ENCODE data around the gene PRPH. TPM values are rescaled to one million over a fixed set of nuclear protein-coding genes. Genes with fewer than 3 reads are reported as not detected.

The PRPH gene
- total RNA-seq: 1.5 TPM in 1 of 2 replicates, not detected in the other

DNA sequence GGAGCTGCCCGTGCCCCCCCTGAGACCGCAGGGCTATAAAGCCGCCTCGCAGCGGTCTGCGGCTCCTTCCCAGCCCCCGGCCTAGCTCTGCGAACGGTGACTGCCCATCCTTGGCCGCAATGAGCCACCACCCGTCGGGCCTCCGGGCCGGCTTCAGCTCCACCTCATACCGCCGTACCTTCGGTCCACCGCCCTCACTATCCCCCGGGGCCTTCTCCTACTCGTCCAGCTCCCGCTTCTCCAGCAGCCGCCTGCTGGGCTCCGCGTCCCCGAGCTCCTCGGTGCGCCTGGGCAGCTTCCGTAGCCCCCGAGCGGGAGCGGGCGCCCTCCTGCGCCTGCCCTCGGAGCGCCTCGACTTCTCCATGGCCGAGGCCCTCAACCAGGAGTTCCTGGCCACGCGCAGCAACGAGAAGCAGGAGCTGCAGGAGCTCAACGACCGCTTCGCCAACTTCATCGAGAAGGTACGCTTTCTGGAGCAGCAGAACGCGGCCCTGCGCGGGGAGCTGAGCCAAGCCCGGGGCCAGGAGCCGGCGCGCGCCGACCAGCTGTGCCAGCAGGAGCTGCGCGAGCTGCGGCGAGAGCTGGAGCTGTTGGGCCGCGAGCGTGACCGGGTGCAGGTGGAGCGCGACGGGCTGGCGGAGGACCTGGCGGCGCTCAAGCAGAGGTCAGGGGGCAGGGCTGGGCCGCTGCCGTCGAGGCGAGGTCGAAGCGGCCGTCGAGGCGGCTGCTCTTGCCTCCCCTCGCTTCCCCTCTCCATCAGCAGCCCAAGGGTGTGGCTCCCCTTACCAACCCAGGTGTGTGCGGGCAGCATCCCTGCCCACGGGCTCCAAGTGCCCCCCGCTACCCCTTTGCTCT lies at the start of gene PRPH:
Gene PRPH, plus strand, starts transcription at position 66 of the 855 bp plus-strand sequence. Its CDS starts 54 bp downstream, at position 120.

DNA sequence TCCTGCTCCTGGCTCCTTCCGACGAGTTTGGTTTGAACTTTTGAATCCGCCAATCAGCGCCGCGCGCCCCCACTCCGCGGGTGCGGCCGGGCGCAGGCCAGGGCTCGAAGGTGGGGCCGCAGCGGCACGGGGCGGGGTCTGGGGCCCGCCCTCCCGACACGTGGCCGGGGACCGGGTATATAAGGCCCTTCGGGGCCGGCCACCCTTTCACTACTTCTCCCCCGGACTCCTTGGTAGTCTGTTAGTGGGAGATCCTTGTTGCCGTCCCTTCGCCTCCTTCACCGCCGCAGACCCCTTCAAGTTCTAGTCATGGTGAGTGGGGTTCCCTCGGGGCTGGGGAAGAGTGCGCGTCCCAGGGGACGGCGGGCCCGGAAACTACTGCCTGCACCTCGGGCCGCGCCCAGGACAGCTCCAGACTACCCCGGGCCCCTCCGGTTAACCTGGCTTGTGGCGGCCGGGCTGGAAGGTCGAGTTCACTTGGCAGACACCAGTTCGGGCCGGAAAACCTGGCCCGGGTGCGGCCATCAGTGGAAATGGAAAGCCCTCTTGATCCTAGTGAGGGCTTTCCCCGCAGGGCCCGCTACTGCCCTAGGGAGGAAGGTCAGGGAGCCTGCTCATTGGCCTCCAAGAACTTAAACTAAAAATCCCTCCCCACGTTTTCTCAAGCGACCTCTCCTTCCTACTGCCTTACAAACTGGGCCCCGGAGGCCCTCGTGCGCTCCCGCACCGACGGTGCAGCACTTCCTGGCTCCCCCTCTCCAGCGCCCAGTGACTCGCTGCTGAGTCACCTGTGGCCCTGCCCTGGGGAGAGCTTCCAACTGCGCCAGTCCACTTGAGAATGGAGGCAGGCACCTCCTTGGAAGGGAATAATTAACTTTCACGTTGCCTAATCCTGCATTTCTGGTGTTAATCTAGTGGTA lies 29.8 kb upstream of the PRPH start, which contains the start of gene TUBA1C:
Gene TUBA1C, plus strand, starts transcription at position 210 of the 920 bp plus-strand sequence. Its CDS starts 100 bp downstream, at position 310.

DNA sequence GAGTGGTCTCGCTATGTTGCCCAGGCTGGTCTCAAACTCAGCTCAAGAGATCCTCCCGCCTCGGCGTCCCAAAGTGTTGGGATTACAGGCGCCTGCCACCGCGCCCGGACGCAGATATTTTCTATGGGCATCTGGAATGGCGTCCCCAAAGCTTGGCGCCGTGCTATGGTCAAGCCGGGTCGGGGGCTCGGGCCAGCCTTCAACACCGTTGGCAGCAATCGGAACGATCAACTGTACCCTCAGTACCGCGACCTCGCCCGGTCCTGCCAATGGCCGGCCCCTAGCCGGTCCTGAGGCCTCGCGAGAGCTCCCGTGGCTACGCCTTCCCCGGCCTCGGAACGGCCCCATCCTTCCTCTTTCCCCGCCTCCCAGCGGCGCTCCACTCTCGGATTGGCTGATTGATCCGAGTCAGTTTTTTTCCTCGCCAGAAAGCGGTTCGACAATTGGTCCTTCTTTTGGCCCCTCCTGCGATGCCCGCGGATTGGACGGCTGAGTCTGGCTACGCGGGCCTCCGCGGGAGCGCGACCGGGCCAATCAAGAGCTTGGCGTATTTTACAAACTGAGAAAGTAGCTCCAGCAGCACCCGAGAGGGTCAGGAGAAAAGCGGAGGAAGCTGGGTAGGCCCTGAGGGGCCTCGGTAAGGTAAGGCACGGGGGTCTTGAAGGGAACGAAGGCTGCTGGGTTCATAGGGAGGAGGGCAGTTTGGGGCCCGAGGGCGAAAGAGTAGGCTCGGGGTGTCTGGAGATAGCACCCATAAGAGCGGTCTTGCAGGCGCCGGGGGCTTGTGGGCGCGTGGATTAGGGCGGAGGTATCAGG lies 28.0 kb downstream of the PRPH start, which contains the start of gene TROAP:
Gene TROAP, plus strand, starts transcription at position 548 of the 816 bp plus-strand sequence. CDS start 354 bp downstream, outside the sequence.

DNA sequence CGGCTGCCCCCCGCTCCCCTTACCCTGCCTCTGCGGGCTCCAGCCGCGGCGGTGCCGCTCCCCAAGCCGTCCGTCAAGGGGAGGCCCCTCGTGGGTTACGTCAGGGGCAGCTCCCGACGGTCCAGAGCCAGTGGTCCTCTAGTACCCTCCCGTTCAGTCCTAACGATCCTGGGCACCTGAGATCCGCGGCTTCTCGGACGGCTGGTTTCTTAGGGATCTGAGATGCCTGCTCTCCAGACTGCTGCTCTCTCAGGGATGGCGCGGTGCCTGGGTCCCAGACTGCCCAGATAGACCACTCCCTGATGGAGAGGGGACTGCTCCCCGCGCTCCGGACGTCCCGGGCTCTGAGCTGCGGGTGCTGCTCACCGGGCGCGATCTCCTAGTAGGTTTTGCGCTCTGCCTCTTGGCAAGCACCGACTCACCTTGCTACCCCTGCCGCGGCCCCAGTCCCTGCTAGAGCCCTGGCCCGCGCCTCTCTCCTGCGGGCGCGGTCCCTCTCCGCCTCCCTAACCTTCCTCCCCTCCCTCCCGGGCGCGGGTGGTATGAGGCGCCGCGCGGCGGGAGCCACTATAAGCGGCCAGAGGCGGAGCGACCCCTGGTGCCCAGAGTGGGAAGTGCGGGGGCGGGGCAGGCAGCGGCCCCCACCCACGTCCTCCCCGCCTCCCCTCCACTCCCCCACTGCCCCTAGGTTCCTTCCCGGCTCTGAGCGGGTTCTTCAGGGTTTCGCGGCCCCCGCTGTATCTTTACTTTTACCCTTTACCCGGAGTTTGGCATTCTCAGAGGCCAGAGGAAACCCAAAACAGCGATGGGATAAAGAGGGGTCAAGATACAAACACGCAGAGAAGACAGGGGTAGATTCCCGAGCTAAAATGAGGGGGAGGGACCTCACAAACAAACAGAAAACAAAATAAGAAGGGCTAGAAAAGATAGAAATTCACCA lies 42.0 kb downstream of the PRPH start, which contains the start of gene C1QL4:
Gene C1QL4, minus strand, starts transcription at position 544 of the 940 bp plus-strand sequence. CDS start 711 bp downstream, outside the sequence.

DNA sequence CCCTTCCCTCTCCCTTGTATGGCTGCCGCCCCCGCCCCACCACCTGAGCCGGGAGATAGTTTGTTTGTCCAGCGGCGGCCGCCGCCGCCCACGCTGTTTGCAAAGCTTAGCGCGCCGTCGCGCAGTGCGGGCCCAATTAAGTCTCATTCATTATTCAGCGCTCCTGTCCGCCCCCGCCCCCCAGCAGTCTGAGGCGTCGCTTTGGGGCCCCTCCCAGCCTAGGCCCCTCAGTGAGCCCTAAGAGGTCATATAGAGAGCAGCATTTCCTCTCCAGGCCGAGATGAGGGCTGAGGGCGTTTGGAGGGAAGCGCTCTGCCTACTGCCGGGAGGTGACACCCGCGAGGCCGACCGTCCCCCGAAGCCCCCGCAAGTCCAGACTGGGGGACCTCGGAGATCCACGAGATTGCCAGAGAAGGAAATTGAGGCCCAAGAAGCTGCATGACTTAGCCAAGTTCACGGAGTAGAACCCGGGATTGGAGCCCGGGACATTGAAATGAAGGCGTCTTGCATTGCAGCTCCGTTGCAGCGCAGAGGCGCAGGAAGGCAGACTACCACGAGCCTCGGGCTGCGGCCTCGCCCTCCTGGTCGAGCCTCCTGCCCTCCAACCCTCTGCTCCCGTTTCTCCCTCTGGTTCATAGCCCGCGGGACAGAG lies 51.8 kb downstream of the PRPH start, which contains the start of gene DNAJC22:
Gene DNAJC22, plus strand, starts transcription at position 230 of the 652 bp plus-strand sequence. CDS start 1,985 bp downstream, outside the sequence.

Other genes with a start within 250 kb of the PRPH start
- gene KMT2D, start 234.4 kb upstream of the PRPH start, total RNA-seq: 23.3 and 38.3 TPM in 2 replicates
- gene RHEBL1, start 225.2 kb upstream of the PRPH start, total RNA-seq: 1.3 and 3.1 TPM in 2 replicates
- gene DHH, start 200.3 kb upstream of the PRPH start, total RNA-seq: 0.13 TPM in 1 of 2 replicates, not detected in the other
- gene LMBR1L, start 184.3 kb upstream of the PRPH start, total RNA-seq: 20.2 and 48.8 TPM in 2 replicates
- 649 and 4,423 TPM in 2 replicates for gene TUBA1B, start 163.8 kb upstream of the PRPH start, total RNA-seq
- 754 and 1,069 TPM in 2 replicates for gene TUBA1A, start 106.1 kb upstream of the PRPH start, total RNA-seq
- gene TUBA1C, start 30.1 kb upstream of the PRPH start, total RNA-seq: 501 and 2,126 TPM in 2 replicates
- 2.5 and 46.4 TPM in 2 replicates for gene TROAP, start 28.1 kb downstream of the PRPH start, total RNA-seq
- 0.13 and 0.16 TPM in 2 replicates for gene C1QL4, start 42.0 kb downstream of the PRPH start, total RNA-seq
- gene DNAJC22, start 51.7 kb downstream of the PRPH start, total RNA-seq: 5.9 and 9.4 TPM in 2 replicates
- gene SPATS2, start 72.3 kb downstream of the PRPH start, total RNA-seq: 14.2 and 17.6 TPM in 2 replicates
- 0.16 and 1.1 TPM in 2 replicates for gene KCNH3, start 243.9 kb downstream of the PRPH start, total RNA-seq